Measurements from ENCODE around the gene IL23A. TPM values are rescaled to one million over a fixed set of nuclear protein-coding genes. Genes with fewer than 3 reads are reported as not detected.

The IL23A gene
- total RNA-seq, 6 donors from 2014 or later, result 0.81 to 1.1 TPM; not detected in 4

- Histone ChIP-seq H3K9me3 (no peaks in the 10 kb centered on the region), H3K27ac (no peak overlapping the region), H3K4me1 (peaks cover 0 to 5% (median 2%) of the 10 kb centered on the region in 4 donors), H3K4me3 (no peak overlapping the region), H3K36me3 (no peaks in the 10 kb centered on the region), H3K27me3 (no peaks in the 10 kb centered on the region)
- TF ChIP-seq EP300 (IDR thresholded peaks at IDR 0.05), result no peak
- DNase-seq, result no peak
- ATAC-seq (ENCODE audit: low FRiP score in 2 of 2), result no peak
- 67 to 78% methylated on average over 4 of the region's 4 CpGs for WGBS, 2 donors
Observed at GRCh38 chr12:56377310-56377988, 38.8 kb downstream of the IL23A start.

DNA sequence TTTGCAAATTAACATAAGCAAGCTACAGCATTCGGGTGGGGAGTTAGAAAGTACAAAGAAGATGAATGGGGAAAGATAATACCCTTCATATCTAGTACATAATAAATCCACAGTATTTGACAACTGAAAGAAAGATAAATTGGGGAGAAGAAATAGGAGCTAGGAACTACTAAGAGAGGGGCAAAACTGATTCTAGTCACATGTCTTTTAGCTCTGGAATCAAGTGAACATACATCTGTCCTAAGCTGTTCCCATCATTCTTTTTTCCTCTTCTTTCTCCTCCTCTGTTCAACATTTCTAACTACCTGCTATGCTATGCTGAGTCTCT, 39.3 kb downstream of the IL23A start:
- ATAC-seq (ENCODE audit: low FRiP score in 2 of 2) (no peak), DNase-seq (no peak)
- Histone ChIP-seq H3K9me3 (no peaks in the 10 kb centered on the region), H3K27me3 (no peaks in the 10 kb centered on the region), H3K4me1 (peaks cover 0 to 5% (median 2%) of the 10 kb centered on the region in 4 donors), H3K27ac (no peak overlapping the region), H3K4me3 (no peak overlapping the region), H3K36me3 (no peaks in the 10 kb centered on the region)
- TF ChIP-seq, protein P1, sequence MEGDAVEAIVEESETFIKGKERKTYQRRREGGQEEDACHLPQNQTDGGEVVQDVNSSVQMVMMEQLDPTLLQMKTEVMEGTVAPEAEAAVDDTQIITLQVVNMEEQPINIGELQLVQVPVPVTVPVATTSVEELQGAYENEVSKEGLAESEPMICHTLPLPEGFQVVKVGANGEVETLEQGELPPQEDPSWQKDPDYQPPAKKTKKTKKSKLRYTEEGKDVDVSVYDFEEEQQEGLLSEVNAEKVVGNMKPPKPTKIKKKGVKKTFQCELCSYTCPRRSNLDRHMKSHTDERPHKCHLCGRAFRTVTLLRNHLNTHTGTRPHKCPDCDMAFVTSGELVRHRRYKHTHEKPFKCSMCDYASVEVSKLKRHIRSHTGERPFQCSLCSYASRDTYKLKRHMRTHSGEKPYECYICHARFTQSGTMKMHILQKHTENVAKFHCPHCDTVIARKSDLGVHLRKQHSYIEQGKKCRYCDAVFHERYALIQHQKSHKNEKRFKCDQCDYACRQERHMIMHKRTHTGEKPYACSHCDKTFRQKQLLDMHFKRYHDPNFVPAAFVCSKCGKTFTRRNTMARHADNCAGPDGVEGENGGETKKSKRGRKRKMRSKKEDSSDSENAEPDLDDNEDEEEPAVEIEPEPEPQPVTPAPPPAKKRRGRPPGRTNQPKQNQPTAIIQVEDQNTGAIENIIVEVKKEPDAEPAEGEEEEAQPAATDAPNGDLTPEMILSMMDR (IDR thresholded peaks at IDR 0.05), result no peak
- no peak for TF ChIP-seq POLR2A (IDR thresholded peaks at IDR 0.05)
- TF ChIP-seq POLR2AphosphoS5 (IDR thresholded peaks at IDR 0.05), result no peak
- 32 to 46% methylated on average over 1 of the region's 1 CpG for WGBS, 2 donors

DNA sequence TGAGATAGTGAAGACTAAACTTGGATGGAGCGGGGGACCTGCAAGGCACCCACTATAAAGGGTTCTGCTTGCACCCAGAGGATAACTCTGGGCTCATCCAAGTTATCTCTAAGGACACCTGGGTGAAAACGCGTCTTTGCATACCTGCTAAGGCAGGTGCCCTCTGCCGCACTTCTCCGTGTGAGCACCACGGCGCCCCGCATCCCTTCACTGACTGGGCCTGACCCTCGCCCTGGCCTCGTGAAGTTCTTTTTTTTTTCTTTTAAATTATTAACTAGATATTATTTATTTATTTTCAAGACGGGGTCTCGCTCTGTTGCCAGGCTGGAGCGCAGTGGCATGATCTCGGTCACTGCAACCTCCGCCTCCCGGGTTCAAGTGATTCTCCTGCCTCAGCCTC, 43.9 kb downstream of the IL23A start:
- no peaks in the 10 kb centered on the region for H3K9me3 ChIP-seq
- TF ChIP-seq POLR2AphosphoS5 (IDR thresholded peaks at IDR 0.05) (no peak), POLR2A (IDR thresholded peaks at IDR 0.05) (no peak), EP300 (IDR thresholded peaks at IDR 0.05) (no peak)
- TF ChIP-seq, protein P1 (IDR thresholded peaks at IDR 0.05), result no peak
- H3K27ac ChIP-seq, result no peak overlapping the region
- H3K36me3 ChIP-seq, result no peaks in the 10 kb centered on the region
- ATAC-seq (ENCODE audit: low FRiP score in 2 of 2) (no peak), DNase-seq (peak in 1 of 2 donors; percentile 51)
- no peaks in the 10 kb centered on the region for H3K27me3 ChIP-seq
- H3K4me1 ChIP-seq, result no peaks in the 10 kb centered on the region
- WGBS, 2 donors, result 93 to 95% methylated on average over 16 of the region's 16 CpGs
- H3K4me3 ChIP-seq, result no peak overlapping the region

DNA sequence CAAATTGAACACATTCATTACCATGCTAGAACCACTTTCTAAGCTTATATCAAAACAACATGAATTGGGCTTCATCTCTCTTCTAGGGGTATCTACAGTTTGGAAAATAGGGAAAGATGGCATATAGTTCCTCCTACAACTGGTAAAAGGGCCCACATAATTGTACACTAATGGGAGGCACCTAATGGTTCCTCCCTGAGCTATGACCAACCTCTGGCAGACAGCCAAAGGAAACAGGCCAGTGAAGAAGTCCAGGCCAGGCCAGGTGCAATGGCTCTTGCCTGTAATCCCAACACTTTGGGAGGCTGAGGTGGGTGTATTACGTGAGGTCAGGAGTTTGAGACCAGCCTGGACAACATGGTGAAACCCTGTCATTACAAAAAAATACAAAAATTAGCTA, 47.2 kb downstream of the IL23A start:
- TF ChIP-seq POLR2A (IDR thresholded peaks at IDR 0.05) (no peak), EP300 (IDR thresholded peaks at IDR 0.05) (no peak), POLR2AphosphoS5 (IDR thresholded peaks at IDR 0.05) (no peak)
- TF ChIP-seq, protein P1 (IDR thresholded peaks at IDR 0.05), result no peak
- DNase-seq (no peak), ATAC-seq (ENCODE audit: low FRiP score in 2 of 2) (no peak)
- H3K4me1 ChIP-seq, result no peaks in the 10 kb centered on the region
- H3K4me3 ChIP-seq, result no peak overlapping the region
- no peak overlapping the region for H3K27ac ChIP-seq
- H3K27me3 ChIP-seq, result no peaks in the 10 kb centered on the region
- no peaks in the 10 kb centered on the region for H3K9me3 ChIP-seq
- no peaks in the 10 kb centered on the region for H3K36me3 ChIP-seq
- 93 to 100% methylated on average over 1 of the region's 1 CpG for WGBS, 2 donors

DNA sequence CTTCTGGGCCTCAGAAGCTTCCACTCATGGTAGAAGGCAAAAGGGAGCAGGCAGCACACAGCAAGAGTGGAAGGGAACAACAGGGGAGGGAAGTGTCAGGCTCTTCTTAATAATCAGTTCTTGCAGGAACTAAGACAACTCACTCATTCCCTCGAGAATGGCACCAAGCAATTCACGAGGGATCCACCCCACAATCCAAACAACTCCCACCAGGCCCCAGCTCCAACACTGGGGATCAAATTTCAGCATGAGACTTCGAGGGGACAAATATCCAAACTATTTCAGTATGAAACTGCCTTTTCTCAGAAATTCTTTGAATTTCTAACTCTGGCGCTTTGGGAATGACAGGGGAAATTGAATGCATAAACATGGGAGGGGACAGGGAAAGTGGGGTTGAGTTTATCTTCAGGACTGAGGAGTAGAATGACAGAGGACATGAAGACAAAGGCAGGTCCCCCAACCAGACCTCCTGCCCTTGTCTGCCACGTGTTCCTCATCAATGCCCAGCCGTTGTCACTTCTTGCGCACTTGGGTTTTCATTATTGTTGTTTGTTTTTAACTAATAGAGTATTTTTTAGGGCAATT, 48.6 kb downstream of the IL23A start:
- ATAC-seq (ENCODE audit: low FRiP score in 2 of 2) (no peak), DNase-seq (no peak)
- TF ChIP-seq, protein P1 (IDR thresholded peaks at IDR 0.05), result no peak
- no peak for TF ChIP-seq EP300 (IDR thresholded peaks at IDR 0.05)
- no peak for TF ChIP-seq POLR2AphosphoS5 (IDR thresholded peaks at IDR 0.05)
- TF ChIP-seq POLR2A (IDR thresholded peaks at IDR 0.05), result no peak
- H3K27ac ChIP-seq, result no peak overlapping the region
- H3K4me1 ChIP-seq, result no peaks in the 10 kb centered on the region
- 51 to 56% methylated on average over 7 of the region's 7 CpGs for WGBS, 2 donors
- H3K27me3 ChIP-seq, result no peaks in the 10 kb centered on the region
- no peaks in the 10 kb centered on the region for H3K36me3 ChIP-seq
- H3K4me3 ChIP-seq, result no peak overlapping the region
- H3K9me3 ChIP-seq, result no peaks in the 10 kb centered on the region
